SK-N-SH treated with all-trans-retinoic acid at 6 μM for 48 hours (cell line): ENCODE measurements around the gene GCA.

Experiments
- BACH2 ChIP-seq: fragments of 250-450 bp; sonication (Bioruptor Pico); IDR thresholded peaks from 2 replicates; pipeline ENCODE4 v1.9.0; 2021; ENCODE audit warnings: mild to moderate bottlenecking, borderline replicate concordance
- CSDC2 ChIP-seq: fragments of 250-450 bp; sonication (Bioruptor Pico); IDR thresholded peaks from 2 replicates; pipeline ENCODE4 v1.5.0; 2020; ENCODE audit warnings: mild to moderate bottlenecking, moderate library complexity
- ESRRG ChIP-seq: fragments of 250-450 bp; sonication (Bioruptor Pico); IDR thresholded peaks from 2 replicates; pipeline ENCODE4 v1.6.1; 2021; ENCODE audit warnings: mild to moderate bottlenecking
- GLIS3 ChIP-seq: fragments of 250-450 bp; sonication (Bioruptor Pico); IDR thresholded peaks from 2 replicates; pipeline ENCODE4 v1.5.0; 2020; ENCODE audit warnings: mild to moderate bottlenecking, moderate library complexity
- PPARA ChIP-seq: fragments of 250-450 bp; sonication (Bioruptor Pico); IDR thresholded peaks from 2 replicates; pipeline ENCODE4 v1.5.0; 2020; ENCODE audit warnings: mild to moderate bottlenecking, borderline replicate concordance
- RARB ChIP-seq: fragments of 250-450 bp; sonication (Bioruptor Pico); IDR thresholded peaks from 2 replicates; pipeline ENCODE4 v1.8.0; 2021; ENCODE audit warnings: mild to moderate bottlenecking, moderate library complexity
- SNAI2 ChIP-seq: fragments of 250-450 bp; sonication (Bioruptor Pico); IDR thresholded peaks from 2 replicates; pipeline ENCODE4 v1.5.0; 2020; ENCODE audit warnings: mild to moderate bottlenecking, moderate library complexity
- TCF4 ChIP-seq: fragments of 250-450 bp; sonication (Bioruptor Pico); IDR thresholded peaks from 2 replicates; pipeline ENCODE4 v1.8.0; 2021; ENCODE audit warnings: mild to moderate bottlenecking, moderate library complexity, borderline replicate concordance
- ZC3H10 ChIP-seq: fragments of 250-450 bp; sonication (Bioruptor Pico); IDR thresholded peaks from 2 replicates; pipeline ENCODE4 v1.5.1; 2021; ENCODE audit warnings: mild to moderate bottlenecking, moderate library complexity
- ZFP3 ChIP-seq: fragments of 250-450 bp; sonication (Bioruptor Pico); IDR thresholded peaks from 2 replicates; pipeline ENCODE4 v1.5.0; 2020; ENCODE audit warnings: mild to moderate bottlenecking, moderate library complexity
- TF ChIP-seq, protein P1 (sequence below): fragments of 250-450 bp; sonication (Bioruptor Pico); IDR thresholded peaks from 2 replicates; pipeline ENCODE4 v1.8.0; 2020; ENCODE audit warnings: mild to moderate bottlenecking, moderate library complexity, borderline replicate concordance
- TF ChIP-seq, protein P2 (sequence below): fragments of 250-450 bp; sonication (Bioruptor Pico); IDR thresholded peaks from 2 replicates; pipeline ENCODE4 v1.5.1; 2020; ENCODE audit warnings: low read depth, mild to moderate bottlenecking, moderate library complexity

DNA sequence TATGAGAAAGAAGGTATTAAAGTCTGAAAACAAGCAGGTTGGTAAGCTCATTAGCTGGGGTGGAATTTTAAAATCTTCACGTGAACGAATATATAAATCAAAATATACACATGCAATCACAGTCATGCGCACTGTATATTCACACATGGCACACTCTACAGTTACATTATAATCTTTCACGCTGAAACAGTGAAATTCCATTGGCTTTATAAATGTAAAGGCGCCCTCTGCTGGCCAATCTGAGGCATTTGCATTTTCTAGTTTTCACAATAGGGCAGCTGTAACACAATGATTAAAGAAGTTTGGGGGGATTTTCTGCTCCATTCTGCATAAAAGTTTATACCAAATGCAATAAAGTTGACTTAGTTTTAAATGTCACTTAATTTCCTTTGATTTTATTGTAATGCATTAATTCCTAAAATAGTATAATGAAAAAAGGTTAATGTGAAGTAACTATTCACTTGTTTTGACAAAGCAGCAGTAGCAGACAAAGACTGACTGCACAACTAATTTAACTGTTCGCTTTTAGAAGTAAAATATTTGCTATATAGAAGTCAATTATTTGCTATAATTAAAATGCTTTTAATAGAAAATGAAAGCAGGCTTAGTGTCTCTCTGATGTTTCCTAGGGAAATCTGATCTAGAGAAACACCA lies 42.7 kb upstream of the GCA start:
- TF ChIP-seq, protein P1, sequence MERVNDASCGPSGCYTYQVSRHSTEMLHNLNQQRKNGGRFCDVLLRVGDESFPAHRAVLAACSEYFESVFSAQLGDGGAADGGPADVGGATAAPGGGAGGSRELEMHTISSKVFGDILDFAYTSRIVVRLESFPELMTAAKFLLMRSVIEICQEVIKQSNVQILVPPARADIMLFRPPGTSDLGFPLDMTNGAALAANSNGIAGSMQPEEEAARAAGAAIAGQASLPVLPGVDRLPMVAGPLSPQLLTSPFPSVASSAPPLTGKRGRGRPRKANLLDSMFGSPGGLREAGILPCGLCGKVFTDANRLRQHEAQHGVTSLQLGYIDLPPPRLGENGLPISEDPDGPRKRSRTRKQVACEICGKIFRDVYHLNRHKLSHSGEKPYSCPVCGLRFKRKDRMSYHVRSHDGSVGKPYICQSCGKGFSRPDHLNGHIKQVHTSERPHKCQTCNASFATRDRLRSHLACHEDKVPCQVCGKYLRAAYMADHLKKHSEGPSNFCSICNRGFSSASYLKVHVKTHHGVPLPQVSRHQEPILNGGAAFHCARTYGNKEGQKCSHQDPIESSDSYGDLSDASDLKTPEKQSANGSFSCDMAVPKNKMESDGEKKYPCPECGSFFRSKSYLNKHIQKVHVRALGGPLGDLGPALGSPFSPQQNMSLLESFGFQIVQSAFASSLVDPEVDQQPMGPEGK (CRISPR knock-in tag): no peak
- TF ChIP-seq, protein P2, sequence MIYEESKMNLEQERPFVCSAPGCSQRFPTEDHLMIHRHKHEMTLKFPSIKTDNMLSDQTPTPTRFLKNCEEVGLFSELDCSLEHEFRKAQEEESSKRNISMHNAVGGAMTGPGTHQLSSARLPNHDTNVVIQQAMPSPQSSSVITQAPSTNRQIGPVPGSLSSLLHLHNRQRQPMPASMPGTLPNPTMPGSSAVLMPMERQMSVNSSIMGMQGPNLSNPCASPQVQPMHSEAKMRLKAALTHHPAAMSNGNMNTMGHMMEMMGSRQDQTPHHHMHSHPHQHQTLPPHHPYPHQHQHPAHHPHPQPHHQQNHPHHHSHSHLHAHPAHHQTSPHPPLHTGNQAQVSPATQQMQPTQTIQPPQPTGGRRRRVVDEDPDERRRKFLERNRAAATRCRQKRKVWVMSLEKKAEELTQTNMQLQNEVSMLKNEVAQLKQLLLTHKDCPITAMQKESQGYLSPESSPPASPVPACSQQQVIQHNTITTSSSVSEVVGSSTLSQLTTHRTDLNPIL: no peak
- TF ChIP-seq RARB (CRISPR knock-in tag) (no peak), PPARA (no peak), ESRRG (CRISPR knock-in tag) (no peak), CSDC2 (CRISPR knock-in tag) (no peak), ZC3H10 (CRISPR knock-in tag) (no peak), GLIS3 (CRISPR knock-in tag) (no peak), SNAI2 (no peak), BACH2 (CRISPR knock-in tag) (no peak), ZFP3 (CRISPR knock-in tag) (no peak), TCF4 (no peak)
